Left hindlimb (tissue), 1 donor: ENCODE data around the gene RNF175.

ENCODE experiments used
- DNase-seq: peaks from one replicate; pipeline ENCODE4 v3.0.0-alpha.2; 2018

RNF175 gene

DNA sequence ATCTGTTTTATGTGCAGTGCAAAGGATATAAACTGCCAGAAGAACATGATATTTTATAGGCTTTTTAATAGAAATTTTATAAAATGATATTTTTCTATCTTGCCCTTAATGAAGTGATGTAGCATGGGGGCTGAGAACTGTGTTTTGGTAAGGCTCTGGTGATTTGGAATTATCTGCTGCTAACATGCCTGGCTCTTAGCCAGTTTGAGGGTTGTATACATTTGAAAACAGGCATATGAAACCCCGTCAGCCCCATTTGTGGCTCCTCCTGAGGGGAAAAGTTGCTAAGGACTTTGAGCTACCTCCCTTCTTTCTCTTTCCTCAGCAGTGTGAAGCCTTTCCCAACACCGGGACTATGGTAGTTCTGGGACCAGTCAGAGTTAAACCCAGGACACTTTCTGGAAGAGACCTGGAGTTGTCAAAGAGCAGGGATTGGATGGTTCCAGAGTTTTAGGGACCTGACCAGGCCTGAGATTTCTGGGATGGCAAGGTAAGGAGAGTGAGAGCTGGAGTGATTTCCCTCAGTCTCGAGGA lies 24.4 kb upstream of the RNF175 start:
- no peak for DNase-seq

- DNase-seq = no peak
Observed at GRCh38 chr4:153782581-153782980, 22.8 kb upstream of the RNF175 start.

- DNase-seq = no peak
Observed at GRCh38 chr4:153781717-153782416, 22.0 kb upstream of the RNF175 start.

GRCh38 chr4:153781280-153781679 lies 21.5 kb upstream of the RNF175 start:
- no peak for DNase-seq

- DNase-seq = no peak
Observed at GRCh38 chr4:153780876-153781275, 21.1 kb upstream of the RNF175 start.

GRCh38 chr4:153780221-153780620 lies 20.4 kb upstream of the RNF175 start:
- DNase-seq = no peak

DNA sequence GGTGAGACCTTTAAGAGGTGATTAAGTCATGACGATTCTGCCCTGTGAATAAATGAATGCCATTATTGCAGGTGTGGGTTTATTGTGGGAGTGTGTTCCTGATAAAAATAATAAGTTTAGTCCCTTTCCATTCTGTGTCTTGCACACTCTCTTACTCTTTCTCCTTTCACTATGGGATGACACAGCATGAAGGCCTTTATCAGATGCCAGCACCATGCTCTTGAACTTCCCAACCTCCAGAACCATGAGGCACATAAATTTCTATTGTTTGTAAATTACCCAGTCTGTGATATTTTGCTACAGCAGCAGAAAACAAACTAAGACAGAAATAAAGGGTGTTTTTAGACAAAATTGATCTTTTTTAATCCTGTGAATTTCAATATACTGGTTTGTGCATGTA lies 18.6 kb upstream of the RNF175 start:
- no peak for DNase-seq

DNA sequence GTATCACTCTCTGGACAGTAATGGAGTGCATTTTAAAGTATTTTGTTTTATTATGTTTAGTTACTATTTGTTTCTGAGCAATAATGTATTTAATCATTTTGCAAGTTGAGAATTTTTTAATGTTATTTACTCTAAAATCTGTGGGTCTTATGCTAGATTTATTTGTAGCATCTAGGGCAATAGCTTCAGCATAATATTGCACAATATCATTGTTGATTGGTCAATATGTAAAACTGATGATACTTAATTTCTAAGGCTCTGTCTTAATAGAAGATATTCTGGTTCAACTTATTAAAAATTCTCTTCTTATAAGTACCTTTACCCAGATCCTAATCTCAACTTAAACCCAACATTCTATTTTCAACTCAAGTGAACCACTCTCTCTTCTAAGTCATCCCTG lies 17.6 kb upstream of the RNF175 start:
- no peak for DNase-seq

- no peak for DNase-seq
Observed at GRCh38 chr4:153776601-153777000, 16.8 kb upstream of the RNF175 start.

DNA sequence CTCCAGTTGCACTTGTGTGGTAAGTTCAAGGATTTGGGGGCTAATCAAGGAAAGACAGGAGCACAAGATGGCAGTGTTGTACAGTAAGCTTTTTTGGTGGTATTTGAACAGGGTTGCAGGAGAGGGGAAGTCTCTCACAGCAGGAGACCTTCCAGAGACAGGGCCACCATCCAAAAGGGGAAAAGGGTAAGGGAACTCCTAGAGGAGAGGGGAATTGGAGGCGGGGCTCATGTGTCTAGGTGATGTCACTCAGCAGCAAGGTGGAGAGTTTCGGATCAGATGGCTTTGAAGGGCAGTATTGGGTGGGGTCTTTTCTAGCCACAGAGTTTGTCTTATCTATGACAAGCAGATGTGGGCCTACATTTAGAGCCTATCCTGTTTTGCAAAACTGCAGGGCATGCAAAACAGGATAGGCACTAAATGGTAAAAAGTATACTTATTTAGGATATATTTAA lies 13.4 kb upstream of the RNF175 start:
- DNase-seq = no peak

GRCh38 chr4:153771046-153771445 lies 11.2 kb upstream of the RNF175 start:
- DNase-seq = no peak

- DNase-seq = no peak
Observed at GRCh38 chr4:153766758-153767157, 6.9 kb upstream of the RNF175 start.

GRCh38 chr4:153765894-153766293 lies 6.1 kb upstream of the RNF175 start:
- no peak for DNase-seq

DNA sequence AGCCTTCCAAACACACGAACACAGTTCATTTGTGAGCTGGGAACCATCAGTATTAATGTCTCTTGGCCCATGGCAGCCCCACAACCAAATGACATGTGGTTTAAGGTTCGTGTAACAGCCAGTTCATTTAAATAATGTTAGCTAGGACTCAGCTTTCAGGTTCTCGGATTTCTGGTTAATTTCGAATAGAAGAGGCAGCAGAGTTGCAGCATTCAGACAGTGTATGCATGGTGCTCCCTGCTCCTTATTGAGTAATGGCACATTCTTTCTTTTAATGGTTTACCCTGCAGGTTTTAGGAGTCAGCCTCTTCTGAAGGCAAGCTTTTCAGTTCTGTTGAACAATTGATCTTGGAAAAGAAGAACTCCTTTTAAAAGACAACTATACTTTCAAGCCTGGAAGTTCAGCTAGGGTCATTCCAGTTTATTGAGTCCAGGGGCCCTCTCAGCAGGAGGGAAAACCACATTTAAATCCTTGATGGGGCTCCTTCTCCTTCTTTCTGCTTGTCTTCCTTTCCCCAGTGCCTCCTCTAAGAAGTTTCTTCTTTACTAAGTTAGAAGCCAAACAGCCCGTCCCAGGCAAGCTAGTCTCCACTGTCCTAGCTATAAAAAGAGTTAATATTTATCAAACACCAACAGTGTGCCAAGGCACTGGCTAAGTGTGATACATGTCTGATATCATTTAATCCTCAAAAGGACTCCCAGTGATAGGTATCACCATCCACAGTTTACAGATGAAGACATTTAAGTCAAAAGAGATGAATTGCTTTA lies 5.0 kb upstream of the RNF175 start:
- DNase-seq = no peak

DNA sequence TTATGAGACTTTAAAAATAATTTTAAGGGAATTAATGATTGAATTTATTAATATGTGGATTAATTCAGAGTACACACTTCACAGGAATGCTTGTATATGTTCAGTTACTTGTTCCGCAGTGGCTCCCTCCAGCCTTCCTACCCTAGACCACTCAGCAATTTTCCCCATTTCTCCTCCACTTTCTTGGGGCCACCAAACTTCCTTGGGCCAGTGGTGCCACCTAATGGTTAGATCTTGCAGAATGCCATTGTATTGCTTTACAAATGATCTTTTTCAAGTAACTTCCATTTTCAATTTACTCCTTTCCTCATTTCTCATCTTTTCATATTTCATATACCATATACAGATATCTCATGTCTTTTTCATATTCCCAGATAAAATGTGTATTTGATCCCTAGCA lies 3.6 kb upstream of the RNF175 start:
- no peak for DNase-seq

DNA sequence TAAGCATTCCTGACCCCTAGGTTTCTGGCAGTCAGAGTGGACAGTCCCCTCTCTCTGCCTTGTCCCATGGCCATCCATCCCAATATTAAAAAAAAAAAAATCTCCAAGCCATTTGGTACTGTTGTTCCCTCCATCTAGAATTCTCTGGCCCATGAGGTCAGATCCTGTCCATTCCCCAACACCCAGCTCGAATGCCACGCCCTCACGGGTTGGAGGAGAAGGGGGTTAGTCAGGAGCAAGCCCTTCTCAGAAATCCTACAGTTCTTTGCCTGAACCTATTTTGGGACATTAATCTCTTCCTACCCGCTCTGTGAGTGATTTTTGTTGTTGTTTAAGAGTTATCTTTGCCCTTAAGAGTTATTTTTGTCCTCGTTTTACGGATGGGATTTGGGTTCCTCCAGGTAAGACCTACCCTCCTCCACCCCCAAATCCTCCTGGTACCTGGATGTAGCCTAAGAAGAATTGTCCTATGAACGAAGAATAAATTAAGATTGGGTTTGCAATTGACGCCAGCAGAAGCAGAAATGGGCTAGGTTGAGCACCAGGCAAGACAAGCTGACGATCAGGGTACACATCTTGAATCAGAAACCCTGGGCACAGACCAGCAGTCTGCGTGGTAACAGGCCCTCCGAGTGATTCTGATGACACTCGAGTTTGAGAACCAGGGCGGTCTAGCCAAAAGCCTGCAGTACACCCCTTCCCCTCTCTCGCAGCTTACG lies 977 bp downstream of the RNF175 start:
- DNase-seq = no peak

DNA sequence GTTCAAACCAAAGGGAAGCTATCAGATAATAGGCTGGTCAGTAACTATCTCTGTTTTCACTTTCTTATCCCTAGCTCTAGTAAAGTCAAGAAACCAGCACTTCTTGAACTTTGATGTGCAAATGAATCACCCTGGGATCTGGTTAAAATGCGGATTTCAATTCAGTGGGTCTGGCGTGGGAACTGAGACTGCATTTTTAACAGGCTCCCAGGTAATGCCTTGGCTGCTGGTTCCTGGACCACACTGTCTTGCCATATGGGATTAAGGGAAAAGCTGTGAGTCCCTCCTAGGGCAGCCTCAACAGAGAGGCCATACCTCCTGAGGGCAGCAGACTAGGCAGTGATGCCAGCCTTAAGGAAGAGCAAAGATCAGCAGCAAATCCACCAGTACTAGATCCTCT lies 1.7 kb downstream of the RNF175 start:
- no peak for DNase-seq

GRCh38 chr4:153757407-153757806 lies 2.4 kb downstream of the RNF175 start:
- DNase-seq = no peak

- no peak for DNase-seq
Observed at GRCh38 chr4:153755186-153755585, 4.6 kb downstream of the RNF175 start.

- peak; percentile 67 for DNase-seq
Observed at GRCh38 chr4:153750197-153750817, 9.5 kb downstream of the RNF175 start.

DNA sequence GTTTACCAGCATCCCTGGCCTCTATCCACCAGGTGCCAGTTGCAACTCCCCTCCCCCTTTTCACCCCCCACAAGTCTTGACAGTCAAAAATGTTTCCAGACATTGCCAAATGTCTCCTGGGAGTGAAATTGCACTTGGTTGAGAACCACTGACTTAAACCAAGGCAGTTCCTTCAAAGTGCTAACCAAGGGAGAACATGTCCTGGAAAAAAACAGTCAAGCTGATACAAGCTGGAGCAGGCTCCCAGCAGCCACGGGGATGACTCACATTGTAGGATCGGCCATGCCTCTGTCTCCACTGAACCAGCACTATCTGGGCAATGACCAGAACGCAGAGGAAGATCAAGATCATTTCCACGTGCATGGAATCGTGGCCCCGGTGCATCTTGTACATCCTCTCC lies 11.4 kb downstream of the RNF175 start:
- DNase-seq = no peak

DNA sequence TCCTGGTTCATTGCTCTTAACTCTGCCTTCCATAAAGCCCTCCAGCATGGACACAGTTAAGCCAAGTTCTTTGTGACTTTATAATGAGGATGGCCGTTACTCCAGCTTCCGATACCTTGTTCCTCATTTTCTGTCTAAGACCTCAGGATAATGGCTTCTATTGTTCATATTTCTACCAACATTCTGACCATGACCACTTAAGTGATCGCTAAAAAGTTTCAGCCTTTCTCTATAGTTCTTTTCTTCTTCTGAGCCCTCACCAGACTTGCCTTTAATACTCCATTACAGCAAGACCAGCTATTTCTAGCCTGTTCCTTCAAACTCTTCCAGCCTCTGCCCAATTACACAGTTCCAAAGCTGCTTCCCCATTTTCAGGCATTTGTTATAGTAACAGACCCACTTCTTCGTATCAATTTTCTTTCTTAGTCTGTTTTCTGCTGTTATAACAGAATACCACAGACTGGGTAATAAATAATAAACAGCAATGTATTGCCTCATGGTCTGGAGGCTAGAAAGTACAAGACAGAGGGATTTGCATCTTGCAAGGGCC lies 12.3 kb downstream of the RNF175 start:
- DNase-seq = no peak

- no peak for DNase-seq
Observed at GRCh38 chr4:153745651-153746050, 14.2 kb downstream of the RNF175 start.
